Activated CD4-positive, alpha-beta T cell treated with anti-CD3 and anti-CD28 coated beads for 48 hours (primary cell): ENCODE data around the gene SERPIND1.

Experiments used
- DNase-seq: peaks from one replicate; pipeline ENCODE4 v3.0.0-alpha.2; 2020

Gene SERPIND1

DNA sequence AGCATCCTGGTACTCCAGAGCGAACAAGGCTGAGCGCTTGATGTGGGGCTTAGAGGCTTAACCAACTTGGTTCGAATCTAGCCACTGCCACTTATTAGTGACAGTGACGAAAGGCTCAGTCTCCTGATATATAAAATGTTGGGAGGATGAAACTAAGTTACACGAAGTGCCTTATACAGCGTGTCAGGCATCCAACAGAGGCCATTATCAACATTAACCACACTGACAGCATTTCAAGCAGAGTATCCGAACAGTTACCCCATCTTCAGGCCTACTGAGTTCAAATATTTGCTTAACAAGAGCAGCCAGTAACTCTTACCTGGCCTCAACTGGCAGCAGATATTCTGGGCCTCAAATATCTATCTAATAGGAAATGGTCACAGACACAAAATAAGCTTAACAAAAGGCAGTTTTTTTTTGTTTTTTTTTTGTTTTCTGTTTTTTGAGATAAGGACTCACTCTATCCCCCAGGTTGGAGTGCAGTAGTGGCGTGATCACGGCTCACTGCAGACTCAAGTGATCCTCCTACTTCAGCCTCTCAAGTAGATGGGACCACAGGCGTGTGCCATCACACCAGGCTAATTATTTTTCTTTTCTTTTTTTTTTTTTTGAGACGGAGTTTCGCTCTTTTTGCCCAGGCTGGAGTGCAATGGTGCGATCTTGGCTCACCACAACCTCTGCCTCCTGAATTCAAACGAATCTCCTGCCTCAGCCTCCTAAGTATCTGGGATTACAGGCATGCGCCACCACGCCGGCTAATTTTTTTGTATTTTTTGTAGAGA, 2.9 kb downstream of the SERPIND1 start:
- no peak for DNase-seq

DNA sequence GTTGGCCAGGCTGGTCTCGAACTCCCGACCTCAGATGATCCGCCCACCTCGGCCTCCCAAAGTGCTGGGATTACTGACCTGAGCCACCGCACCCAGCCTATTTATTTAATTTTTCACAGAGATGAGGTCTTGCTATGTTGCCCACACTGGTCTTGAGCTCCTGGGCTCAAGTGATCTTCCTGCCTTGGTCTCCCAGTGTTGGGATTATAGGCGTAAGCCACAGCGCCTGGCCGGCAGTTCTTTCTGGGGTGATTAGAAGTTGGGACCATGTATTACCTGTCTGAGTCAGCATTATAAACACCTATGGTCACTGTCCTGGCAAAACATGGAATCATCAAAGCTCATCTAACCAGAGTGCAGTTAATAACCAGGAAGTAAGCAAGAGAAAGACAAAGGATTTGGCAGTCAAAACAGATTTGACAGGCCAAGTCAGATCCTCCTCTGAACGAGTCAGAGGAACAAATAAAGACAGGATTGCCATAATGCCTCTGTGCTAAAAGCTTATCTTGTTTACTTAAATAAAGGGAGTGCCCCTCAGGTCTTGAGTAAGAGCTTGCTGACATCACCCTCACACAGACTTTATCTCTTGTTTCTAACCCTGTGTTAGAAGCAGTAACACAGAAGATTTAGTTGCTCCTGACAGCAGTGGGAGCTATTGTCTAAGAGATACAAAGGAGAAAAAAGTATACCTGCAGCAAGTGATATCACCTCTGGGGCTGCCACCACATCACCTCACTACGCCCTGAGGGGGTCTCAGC, 3.7 kb downstream of the SERPIND1 start:
- no peak for DNase-seq

DNA sequence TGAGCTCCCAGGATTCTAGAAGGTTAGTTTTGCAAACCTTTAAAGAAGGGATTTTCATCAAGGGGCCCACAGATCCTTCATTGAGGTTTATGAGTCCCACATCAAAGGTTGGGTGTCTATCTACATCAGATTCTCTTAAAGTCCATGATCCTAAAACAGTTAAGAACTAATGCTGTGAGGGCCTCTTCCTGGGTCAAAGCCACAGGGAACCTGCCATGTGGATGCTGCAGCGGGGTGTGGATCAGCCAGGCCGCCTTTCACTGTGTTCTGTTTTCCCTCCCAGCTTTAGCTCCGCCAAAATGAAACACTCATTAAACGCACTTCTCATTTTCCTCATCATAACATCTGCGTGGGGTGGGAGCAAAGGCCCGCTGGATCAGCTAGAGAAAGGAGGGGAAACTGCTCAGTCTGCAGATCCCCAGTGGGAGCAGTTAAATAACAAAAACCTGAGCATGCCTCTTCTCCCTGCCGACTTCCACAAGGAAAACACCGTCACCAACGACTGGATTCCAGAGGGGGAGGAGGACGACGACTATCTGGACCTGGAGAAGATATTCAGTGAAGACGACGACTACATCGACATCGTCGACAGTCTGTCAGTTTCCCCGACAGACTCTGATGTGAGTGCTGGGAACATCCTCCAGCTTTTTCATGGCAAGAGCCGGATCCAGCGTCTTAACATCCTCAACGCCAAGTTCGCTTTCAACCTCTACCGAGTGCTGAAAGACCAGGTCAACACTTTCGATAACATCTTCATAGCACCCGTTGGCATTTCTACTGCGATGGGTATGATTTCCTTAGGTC, 5.3 kb downstream of the SERPIND1 start:
- no peak for DNase-seq

DNA sequence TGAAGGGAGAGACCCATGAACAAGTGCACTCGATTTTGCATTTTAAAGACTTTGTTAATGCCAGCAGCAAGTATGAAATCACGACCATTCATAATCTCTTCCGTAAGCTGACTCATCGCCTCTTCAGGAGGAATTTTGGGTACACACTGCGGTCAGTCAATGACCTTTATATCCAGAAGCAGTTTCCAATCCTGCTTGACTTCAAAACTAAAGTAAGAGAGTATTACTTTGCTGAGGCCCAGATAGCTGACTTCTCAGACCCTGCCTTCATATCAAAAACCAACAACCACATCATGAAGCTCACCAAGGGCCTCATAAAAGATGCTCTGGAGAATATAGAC, 5.9 kb downstream of the SERPIND1 start:
- no peak for DNase-seq

DNA sequence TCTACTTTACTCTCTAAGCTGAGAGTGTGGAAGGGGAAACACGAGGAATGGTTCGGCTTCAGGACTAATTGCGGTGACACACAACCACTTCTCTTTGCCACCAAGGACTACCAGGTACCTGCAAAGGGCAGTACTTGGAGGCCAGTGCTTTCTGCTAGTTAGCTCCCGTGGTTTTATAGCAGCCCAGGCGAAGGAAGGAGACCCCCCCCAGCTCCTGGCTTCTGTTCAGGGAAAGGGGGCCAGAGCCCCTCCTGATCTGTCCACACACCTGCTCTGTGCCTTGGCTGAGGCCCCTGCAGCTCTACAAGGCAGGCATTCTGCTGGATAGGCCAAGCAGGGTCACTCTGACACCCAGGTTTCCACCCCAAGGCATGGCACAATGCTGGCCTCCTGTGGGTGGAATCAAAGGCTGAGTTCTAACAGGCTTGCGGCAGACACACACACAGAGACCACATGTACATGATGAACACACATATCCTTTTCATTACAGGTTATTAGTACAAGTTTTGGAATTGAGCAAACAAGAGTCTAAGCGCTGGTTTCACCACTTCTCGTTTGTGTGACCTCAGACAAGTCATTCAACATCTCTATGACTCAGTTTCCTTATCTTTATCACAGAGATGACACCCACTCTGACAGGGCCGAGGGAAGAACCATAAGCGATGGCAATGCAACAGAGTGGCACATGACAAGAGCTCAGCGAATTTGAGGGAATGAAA, 7.5 kb downstream of the SERPIND1 start:
- DNase-seq, result peak; percentile 64

DNA sequence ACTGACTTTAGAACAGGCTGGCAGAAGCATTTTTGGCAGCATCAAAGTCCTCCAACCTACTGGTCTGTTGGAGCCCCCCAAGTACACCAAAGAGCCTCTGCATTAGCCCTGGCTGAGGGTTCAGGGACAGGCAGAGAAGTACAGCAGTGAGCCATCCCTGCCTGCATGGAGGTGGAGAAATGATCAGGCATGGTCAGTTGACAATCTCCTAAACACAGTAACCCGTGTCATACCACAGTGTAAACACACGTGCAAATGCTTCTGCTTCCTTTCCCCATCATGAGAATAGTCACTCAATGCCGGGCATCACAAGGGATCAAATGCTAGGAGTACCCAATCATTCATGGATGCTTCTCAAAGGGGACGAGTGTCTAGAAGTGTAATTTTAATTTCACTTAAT, 8.2 kb downstream of the SERPIND1 start:
- DNase-seq, result no peak

DNA sequence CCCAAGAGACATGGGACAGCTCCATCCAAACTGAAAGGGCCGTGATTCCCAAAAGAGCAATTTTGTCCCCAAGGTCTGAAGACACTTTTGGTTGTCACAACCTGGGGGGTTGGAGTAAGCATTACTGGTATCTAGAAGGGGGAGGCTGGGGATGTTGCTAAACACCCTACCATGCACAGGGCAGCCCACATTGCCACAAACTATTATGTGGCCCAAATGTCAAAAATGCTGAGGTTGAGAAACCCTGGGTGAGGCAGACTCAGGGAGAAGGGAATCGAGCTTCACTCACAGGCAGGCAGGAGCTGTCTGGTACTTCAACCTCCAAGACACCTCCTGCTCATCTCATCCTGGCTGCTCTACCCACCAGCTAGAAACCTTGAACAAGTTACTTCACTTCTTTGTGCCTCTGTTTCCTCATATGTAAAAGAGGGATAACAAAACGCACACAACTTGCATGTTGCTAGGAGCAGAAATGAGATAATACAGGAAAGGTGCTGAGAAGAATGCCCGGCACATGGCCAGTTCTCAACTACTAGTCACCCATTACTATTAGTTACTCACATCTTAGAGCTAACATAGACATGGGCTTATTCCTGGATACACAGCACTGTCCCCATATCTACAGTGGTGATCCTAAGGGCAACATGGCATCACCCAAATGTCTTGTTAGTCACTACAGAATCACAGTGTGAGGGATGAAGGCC, 8.8 kb downstream of the SERPIND1 start:
- no peak for DNase-seq

DNA sequence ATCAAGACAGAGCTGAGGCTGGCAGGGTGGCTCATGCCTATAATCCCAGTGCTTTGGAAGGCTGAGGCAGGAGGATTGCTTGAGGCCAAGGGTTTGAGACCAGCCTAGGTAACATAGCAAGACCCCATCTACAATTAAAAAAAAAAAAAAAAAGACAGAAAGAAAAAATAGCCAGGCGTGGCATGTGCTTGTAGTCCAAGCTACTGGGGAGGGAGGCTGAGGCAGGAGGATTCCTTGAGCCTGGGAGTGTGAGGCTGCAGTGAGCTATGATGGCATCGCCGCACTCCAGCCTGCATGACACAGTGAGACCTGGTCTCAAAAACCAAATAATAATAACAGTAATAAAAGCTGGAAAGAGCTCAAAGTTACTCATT, 9.4 kb downstream of the SERPIND1 start:
- no peak for DNase-seq

DNA sequence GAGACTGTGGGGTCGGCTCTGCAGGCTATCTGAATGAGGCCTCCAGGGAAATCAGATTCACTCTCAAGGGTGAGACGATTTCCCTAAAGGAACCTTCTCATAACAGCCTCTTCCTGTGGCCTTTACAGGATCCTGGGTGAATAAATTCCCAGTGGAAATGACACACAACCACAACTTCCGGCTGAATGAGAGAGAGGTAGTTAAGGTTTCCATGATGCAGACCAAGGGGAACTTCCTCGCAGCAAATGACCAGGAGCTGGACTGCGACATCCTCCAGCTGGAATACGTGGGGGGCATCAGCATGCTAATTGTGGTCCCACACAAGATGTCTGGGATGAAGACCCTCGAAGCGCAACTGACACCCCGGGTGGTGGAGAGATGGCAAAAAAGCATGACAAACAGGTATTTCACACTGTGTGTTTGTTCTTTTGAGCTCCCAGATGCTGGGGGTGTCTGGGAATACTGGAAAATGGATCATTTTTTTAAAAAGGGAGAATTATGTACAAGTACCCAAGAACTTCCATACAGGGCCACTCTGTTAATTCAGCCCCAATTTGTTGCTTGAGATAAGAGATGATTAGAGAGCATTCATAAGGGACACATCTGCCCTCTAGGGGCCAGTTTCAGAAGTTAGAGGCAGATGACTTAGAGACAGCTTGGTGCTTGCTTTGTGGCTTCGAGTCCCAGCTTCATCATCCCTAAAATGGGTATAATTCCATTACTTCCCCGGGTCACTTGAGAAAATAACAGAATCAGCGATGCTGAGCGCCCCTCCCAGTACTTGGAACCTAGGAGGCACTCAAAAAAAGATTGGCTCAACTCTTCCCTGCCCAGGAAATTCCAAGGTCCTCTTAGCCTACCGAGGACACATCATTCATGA, 10.2 kb downstream of the SERPIND1 start:
- peak; percentile 62 for DNase-seq

DNA sequence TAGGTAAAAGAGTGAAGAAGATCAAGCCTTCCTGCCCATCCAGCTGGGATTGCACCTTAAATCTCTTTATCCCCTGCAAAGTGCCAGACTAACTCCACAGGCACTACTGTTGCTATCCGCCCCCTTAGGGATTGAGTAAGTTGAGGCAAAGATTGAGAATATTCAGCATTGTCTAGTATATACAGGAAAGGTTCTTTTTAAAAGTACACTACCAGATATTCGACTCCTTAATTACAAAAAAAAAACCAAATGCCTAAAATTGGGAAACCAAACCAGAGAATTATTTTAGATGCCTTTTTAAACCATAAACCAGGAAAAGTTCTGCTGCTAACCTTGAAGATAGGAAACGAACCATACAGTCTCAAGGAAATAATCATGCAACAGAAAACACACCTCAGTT, 11.5 kb downstream of the SERPIND1 start:
- DNase-seq, result no peak

DNA sequence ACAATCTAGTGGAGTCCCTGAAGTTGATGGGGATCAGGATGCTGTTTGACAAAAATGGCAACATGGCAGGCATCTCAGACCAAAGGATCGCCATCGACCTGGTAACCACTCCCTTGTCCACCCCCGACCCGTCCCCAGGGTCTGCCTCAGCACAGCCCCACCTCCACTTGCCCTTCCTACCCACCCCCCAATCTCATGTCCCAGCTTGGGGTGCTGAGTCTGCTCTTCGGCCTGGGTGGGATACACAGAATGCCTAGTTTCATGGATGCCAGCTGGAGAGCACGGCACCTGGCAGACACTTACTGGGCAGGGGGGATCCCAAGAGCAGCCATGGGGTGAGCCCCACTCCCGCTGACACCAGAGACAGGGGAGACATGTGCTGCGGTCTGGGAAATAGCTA, 12.1 kb downstream of the SERPIND1 start:
- DNase-seq, result no peak

DNA sequence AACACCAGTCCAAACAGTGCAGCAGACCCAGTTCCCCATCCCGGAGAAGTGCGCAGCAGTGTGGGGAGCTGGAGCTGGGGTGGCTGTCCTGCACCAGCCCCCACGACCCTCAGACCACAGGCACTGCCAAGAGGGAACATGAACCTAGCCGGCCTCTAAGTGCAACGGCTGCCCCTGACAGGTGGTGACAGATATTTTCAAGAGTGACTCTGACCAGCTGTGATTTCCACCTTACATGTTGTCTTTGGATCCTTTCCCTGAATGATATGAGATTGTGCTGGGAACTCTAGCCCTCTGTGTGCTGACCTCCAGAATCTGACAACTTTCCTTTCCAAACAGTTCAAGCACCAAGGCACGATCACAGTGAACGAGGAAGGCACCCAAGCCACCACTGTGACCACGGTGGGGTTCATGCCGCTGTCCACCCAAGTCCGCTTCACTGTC, 12.6 kb downstream of the SERPIND1 start:
- DNase-seq, result no peak

DNA sequence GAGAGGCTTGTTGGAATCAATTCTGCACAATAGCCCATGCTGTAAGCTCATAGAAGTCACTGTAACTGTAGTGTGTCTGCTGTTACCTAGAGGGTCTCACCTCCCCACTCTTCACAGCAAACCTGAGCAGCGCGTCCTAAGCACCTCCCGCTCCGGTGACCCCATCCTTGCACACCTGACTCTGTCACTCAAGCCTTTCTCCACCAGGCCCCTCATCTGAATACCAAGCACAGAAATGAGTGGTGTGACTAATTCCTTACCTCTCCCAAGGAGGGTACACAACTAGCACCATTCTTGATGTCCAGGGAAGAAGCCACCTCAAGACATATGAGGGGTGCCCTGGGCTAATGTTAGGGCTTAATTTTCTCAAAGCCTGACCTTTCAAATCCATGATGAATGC, 13.3 kb downstream of the SERPIND1 start:
- DNase-seq, result no peak

DNA sequence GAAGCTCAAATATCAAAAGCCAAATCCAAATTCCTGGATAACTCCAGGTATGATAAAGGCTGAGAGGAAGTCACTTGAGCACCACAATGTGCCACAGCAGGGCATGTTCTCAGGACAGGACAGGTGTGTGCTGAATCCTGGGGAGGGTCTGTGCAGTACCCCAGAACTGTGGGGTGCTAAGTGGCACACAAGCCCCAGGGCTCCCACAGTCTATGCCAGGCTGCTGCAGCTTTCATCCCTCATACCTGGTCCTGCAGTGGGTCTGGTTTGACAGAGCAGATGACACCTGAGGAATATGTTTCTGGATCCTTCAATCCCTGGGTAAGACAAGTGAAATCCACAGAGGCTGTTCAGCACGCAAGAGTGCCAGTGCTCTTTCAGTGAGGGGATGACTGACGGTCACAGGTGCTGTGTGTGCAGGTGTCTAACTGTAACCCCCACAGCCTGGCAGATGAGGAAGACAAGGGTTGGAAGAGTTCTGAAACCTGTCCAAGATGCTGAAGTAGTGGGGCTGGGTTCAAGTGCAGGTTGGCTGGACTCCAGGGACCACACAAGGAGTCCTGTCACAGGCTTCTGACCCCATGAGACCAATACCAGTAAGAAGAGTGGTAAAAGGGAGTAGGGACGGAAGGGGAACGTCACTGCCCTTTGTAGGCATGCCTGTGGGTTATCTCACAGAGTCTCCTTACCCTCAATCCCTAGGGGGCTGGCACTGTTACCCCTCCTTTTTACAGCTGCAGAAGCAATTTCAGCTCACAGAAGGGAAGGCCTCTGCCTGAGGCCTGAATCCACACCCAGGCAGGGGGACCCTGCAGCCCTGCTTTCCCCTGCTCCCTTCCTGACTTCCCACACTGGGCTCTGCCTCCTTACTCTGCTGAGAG, 14.1 kb downstream of the SERPIND1 start:
- no peak for DNase-seq

DNA sequence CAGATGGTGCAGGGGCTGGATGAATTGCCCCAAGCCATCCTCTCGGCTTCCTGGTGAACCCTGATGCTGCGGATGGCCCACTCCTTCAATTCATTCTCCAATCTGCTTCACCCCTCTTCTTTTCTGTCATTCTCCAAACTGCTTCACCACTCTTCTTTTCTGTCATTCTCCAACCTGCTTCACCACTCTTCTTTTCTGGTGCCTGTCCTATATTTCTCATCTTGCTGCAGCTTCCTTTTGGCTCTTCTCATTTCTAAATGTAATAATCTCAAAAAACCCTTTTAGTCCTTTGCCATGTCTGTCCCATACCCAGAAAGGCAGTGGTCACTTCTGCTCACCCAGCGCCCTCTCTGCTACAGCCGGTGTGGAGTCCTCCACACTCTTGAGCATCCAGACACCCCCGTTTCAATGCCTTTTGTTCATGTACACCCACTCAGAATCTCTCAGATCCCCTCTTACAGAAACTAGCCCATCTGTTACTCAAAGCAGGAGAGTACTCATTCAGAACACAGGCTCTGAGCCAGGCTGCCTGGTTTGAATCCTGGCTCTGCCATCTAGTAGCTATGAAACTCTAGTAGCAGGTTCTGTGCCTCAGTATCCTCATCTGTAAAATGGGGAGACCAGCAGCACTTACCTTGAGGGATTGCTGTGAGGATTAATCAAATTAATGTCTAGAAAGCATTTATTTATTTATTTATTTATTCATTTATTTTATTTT, 14.9 kb downstream of the SERPIND1 start:
- DNase-seq, result no peak

DNA sequence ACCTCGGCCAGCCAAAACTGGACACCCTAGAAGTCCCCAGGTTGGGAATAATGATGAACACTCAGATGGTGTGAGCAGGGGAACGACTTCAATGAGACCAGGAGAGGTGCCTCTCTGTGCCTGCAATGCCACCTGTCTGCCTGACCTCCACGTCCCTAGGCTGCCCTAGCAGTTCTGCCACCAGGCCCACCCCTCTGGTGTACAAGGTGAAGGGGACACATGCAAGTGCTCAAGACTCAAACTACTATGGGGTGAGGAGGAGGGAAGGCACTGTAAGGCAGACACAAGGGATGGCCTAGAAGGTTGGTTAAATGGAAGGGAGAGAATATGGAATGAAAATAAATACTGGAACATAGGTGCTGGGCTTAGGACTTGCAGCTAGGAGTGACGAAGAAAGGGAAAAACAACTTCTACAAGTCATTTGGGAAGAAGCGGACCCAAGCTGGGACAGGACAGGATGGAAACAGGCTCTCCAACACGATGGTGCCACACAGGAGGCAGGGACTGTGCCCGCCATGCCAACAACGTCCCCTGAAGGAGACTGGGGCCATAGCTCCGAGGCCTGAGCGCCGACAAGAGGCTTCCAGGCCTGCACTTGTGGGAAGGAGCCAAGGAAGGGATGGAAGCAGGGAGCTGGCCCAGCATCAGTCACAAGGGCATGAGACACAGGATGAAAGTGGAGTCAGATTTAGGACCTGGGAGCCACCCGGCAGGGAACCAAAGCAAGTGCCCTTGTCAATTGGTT, 18.5 kb downstream of the SERPIND1 start:
- DNase-seq, result no peak

DNA sequence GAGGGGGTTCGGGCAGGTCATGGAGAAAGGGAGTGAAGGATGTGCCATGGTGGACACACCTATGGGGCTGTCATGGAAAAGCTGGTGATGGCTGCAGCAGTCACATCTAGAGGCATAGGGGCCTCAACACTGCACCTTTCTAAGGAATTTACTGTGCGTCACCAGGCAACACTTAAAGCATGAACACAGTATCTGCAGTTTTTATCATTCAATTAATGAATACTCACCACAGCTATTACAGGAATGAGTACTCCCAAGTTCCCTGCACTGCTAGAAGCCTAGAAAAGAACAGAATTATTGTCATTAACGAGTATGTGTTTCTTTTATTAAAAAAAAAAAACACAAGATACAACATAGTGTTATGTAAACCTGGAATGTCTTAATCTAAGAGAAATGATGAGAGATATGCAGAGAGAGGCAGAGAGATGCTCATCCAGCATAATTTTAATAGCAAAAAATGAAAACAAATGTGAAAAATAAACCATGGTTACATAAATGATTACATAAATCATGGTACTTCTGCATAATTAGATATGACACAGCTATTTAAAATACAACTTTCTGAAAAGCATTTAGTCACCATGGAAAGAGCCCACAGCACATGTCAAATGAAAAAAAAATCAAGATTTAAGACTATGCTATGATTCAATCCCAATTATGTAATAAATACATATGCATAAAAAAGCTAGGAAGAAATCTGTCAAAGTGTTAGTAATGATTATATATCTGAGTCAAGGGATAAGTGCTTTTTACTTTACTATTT, 19.2 kb downstream of the SERPIND1 start:
- no peak for DNase-seq
